Measurements from ENCODE around the gene TMEM53.
"Not testable (repeated sequence)": the region's sequence is repeated elsewhere in the genome, so short reads cannot be mapped to it uniquely, and the experiment has no call there.

TMEM53 gene

GRCh38 chr1:44672254-44672955 lies 1.9 kb downstream of the TMEM53 start:
- peak; percentile 61 for DNase-seq (ENCODE audit: low read depth)

GRCh38 chr1:44670751-44671640 lies 3.3 kb downstream of the TMEM53 start:
- no peak for DNase-seq (ENCODE audit: low read depth)

GRCh38 chr1:44666719-44667118 lies 7.6 kb downstream of the TMEM53 start:
- DNase-seq (ENCODE audit: low read depth) = not testable (repeated sequence)

- no peak for DNase-seq (ENCODE audit: low read depth)
Measured at GRCh38 chr1:44664730-44665370, 9.4 kb downstream of the TMEM53 start.

GRCh38 chr1:44663417-44663816 lies 10.9 kb downstream of the TMEM53 start:
- no peak for DNase-seq (ENCODE audit: low read depth)

- DNase-seq (ENCODE audit: low read depth) = no peak
Measured at GRCh38 chr1:44662683-44663030, 11.6 kb downstream of the TMEM53 start.

GRCh38 chr1:44661781-44662682 lies 12.2 kb downstream of the TMEM53 start:
- no peak for DNase-seq (ENCODE audit: low read depth)

- no peak for DNase-seq (ENCODE audit: low read depth)
Measured at GRCh38 chr1:44660176-44660575, 14.1 kb downstream of the TMEM53 start.

GRCh38 chr1:44659566-44659965 lies 14.7 kb downstream of the TMEM53 start:
- DNase-seq (ENCODE audit: low read depth) = no peak

GRCh38 chr1:44655609-44656008 lies 18.7 kb downstream of the TMEM53 start:
- no peak for DNase-seq (ENCODE audit: low read depth)

GRCh38 chr1:44654621-44655187 lies 19.6 kb downstream of the TMEM53 start:
- no peak for DNase-seq (ENCODE audit: low read depth)

GRCh38 chr1:44653107-44653964 lies 20.9 kb downstream of the TMEM53 start:
- no peak for DNase-seq (ENCODE audit: low read depth)

GRCh38 chr1:44652445-44653106 lies 21.7 kb downstream of the TMEM53 start:
- peak; percentile 51 for DNase-seq (ENCODE audit: low read depth)

GRCh38 chr1:44651069-44651468 lies 23.2 kb downstream of the TMEM53 start:
- no peak for DNase-seq (ENCODE audit: low read depth)

- DNase-seq (ENCODE audit: low read depth) = no peak
Measured at GRCh38 chr1:44650159-44650831, 24.0 kb downstream of the TMEM53 start.

- no peak for DNase-seq (ENCODE audit: low read depth)
Measured at GRCh38 chr1:44649788-44650158, 24.5 kb downstream of the TMEM53 start.

- no peak for DNase-seq (ENCODE audit: low read depth)
Measured at GRCh38 chr1:44648529-44649250, 25.6 kb downstream of the TMEM53 start.

- DNase-seq (ENCODE audit: low read depth) = no peak
Measured at GRCh38 chr1:44647896-44648295, 26.4 kb downstream of the TMEM53 start.
